DND-41 (cell line): Measurements from ENCODE around the gene FOXK2.
"Not testable (repeated sequence)": the region's sequence is repeated elsewhere in the genome, so short reads cannot be mapped to it uniquely, and the experiment has no call there.

Experiments
- CTCF ChIP-seq: IDR thresholded peaks from 2 replicates; pipeline ENCODE4 v1.5.1; 2012; ENCODE audit warnings: borderline replicate concordance, low read length, moderate library complexity, mild to moderate bottlenecking; ENCODE audit not compliant: poor library complexity, severe bottlenecking; ENCODE audit errors: extremely low read depth
- EZH2 ChIP-seq: IDR thresholded peaks from 3 replicates; pipeline ENCODE4 v1.6.1; 2012; ENCODE audit warnings: borderline replicate concordance, low read depth, mild to moderate bottlenecking, moderate library complexity, low read length, inconsistent platforms; ENCODE audit not compliant: severe bottlenecking

GRCh38 chr17:82511642-82512041 lies 7.9 kb upstream of the FOXK2 start:
- TF ChIP-seq CTCF, EZH2: not testable (repeated sequence)
